ENCODE data around the gene ZNF784.
"Not testable (repeated sequence)": the region's sequence is repeated elsewhere in the genome, so short reads cannot be mapped to it uniquely, and the experiment has no call there.

The ZNF784 gene

DNA sequence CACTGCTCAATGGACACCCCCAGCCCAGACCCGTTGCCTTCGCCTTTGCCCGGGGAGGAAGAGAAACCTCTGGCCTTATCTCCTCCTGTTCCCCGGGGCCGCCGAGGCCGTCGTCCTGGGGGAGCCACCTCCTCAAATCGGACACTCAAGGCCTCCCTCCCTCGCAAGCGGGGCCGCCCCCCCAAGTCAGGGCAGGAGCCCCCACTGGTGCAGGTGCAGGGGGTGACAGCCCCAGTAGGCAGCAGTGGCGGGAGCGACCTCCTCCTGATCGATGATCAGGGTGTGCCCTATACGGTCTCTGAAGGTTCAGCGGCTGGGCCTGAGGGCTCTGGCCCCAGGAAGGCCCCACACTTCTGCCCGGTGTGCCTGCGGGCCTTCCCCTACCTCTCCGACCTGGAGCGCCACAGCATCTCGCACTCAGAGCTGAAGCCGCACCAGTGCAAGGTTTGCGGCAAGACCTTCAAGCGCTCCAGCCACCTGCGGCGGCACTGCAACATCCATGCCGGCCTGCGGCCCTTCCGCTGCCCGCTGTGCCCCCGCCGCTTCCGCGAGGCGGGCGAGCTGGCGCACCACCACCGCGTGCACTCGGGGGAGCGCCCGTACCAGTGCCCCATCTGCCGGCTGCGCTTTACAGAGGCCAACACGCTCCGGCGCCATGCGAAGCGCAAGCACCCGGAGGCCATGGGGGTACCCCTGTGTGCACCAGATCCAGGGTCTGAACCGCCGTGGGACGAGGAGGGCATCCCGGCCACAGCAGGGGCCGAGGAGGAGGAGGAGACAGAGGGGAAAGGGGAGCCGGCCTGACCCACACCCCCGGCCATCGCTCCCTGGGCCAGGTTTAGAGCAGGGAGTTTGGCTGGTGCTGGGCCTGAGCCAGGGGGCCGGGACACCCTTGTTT, 22.0 kb downstream of the ZNF784 start:
- DNase-seq (ENCODE audit: low spot score), result no peak

DNA sequence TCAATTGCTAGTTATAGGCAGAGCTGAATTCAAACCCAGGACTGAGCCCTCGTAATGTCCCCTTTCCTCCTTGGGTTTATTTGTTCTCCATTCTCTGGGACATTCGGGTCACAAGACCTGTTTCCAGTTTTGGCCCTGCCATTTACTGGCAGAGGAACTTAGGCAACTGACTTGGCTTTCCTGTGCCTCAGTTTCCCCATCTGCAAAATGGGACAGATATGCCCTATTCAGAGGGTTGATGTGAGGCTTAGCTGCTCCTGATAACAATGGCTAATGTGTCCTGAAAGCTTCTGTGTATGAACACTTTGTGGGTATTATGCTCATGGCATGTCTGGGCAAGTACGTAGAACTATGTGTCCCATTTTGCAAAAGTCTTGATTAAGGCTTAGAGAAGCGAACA, 23.3 kb downstream of the ZNF784 start:
- DNase-seq (ENCODE audit: low spot score), result no peak

DNA sequence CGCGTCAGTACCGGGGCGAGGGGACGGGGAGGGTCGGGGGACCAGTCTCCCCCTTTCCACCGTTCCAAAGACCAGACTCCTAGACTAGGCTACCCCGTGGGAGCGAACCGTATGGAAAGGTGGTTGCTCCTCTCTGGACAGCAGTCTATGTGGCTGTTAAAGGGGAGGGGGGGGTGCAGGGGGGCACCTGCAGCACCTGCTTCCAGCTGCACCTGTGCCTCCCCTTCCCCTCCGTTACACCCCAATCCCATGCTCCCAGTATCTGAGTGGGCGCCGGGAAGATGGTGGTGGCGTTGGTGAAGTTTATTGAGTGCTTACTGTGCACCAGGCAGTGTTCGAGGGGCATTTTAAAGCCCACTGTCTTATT, 23.7 kb downstream of the ZNF784 start:
- DNase-seq (ENCODE audit: low spot score), result no peak

GRCh38 chr19:55599842-55600661, 24.3 kb downstream of the ZNF784 start, which contains the start of gene ZNF524:
Gene ZNF524, plus strand, starts transcription at chr19:55600288. Its CDS starts 1,825 bp downstream, at chr19:55602113.
- peak; percentile 79 for DNase-seq (ENCODE audit: low spot score)

GRCh38 chr19:55599468-55599841, 24.9 kb downstream of the ZNF784 start, which contains the start of gene FIZ1:
Gene FIZ1, minus strand, starts transcription at chr19:55599517. Its CDS starts 1,652 bp downstream, at chr19:55597865.
- peak; percentile 92 for DNase-seq (ENCODE audit: low spot score)

GRCh38 chr19:55598719-55599467, 25.5 kb downstream of the ZNF784 start:
- DNase-seq (ENCODE audit: low spot score), result peak; percentile 90

GRCh38 chr19:55598034-55598433, 26.3 kb downstream of the ZNF784 start:
- no peak for DNase-seq (ENCODE audit: low spot score)

DNA sequence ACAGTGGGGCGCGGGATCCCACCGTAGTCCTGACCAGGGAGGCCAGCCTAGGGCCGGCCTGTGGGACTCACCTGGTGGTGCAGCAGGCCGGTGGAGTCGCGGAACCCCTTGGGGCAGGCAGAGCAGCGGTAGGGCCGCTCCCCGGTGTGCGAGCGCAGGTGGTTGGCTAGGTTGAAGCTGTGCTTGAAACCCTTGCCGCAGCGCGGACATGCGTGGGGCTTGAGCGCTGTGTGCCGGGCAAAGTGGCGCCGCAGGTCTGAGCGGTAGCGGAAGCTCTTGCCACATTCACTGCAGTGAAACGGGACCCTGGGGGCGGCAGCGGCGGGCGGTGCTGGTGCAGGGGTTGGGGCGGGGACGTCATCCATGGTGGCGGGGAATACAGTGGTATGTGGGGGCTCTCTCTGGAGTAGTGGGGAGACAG, 26.9 kb downstream of the ZNF784 start:
- DNase-seq (ENCODE audit: low spot score), result no peak

- DNase-seq (ENCODE audit: low spot score), result no peak
Observed at GRCh38 chr19:55596304-55596703, 28.1 kb downstream of the ZNF784 start.

DNA sequence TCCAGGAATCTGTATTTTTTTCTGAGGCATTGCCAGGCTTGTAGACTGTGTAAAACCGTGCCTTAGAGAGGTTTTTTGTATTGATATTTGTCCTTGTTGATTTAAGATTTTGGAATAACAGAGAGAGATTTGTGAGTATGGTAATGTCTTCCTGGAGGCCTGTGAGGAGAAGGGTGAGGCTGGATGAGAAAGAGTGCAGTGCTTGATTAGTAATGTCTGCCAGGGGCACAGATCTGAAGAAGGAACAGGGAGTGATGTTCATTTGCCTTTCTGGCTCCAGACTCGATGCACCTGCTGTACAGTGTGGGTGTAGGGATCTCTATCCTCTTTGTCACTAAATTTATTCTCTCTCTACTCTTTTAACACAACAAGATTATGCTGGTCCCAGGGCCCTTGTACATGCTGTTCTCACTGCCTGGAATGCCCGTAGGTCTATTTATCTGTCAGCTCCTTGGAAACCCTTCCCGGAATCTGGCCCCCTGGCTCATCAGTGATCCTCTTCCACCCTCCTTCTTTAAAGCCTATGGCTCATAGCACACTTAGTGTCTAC, 29.3 kb downstream of the ZNF784 start:
- no peak for DNase-seq (ENCODE audit: low spot score)

GRCh38 chr19:55593096-55593772, 31.1 kb downstream of the ZNF784 start:
- DNase-seq (ENCODE audit: low spot score), result no peak

- no peak for DNase-seq (ENCODE audit: low spot score)
Observed at GRCh38 chr19:55592391-55593090, 31.8 kb downstream of the ZNF784 start.

DNA sequence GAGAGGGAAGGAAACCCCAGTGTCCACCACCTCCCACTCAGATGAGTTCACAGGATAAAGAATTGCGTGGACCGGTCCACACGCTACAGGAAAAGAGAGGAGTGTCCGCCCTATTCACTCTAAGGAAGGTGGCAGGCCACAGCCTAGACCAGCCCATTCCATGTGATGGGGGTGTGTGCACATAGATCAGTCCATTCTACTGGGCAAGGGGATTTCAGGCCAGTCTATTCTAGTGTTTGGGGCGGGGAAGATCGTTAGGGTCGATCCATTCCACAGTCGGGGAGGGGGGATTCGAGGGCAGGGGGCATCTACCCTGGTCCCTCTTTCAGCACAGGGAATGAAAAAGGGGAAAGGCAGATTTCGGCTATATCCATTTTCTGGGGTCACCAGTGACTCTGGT, 32.8 kb downstream of the ZNF784 start:
- DNase-seq (ENCODE audit: low spot score), result no peak

DNA sequence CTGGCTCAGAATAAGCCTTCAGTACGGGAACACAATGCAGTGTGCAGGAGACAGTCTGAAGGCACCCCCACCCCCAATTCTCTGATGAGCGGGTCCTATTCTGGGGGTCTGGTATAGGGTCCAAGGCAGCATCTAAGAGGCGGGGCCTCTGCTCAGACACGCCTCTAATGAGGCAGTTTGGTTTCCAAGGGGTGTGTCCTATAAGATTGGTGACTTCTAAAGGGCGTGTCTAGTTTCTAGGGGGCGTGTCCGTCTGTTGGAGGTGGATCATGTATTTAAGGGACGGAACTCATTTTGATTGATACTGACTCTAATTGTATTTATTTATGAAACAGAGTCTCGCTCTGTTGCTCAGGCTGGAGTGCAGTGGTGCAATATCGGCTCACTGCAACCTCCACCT, 33.7 kb downstream of the ZNF784 start:
- no peak for DNase-seq (ENCODE audit: low spot score)

DNA sequence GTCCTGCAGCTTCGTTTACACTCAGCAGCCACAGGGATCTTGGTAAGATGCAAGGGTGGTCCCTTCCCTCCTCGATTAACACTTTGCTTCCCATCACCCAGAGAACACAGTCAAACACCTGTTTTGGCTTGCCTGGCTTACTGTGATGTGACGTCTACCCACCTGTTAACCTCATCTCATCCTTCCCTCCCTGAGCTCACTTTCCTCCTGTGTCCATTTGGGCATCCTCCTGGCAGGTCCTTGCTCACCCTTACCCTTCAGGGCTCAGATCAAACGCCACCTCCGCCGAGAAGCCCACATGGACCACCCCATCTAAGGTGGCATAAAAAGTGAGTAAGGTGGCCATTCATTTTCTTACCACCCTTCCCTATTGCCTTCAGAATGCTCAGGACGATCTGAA, 34.3 kb downstream of the ZNF784 start:
- no peak for DNase-seq (ENCODE audit: low spot score)

DNA sequence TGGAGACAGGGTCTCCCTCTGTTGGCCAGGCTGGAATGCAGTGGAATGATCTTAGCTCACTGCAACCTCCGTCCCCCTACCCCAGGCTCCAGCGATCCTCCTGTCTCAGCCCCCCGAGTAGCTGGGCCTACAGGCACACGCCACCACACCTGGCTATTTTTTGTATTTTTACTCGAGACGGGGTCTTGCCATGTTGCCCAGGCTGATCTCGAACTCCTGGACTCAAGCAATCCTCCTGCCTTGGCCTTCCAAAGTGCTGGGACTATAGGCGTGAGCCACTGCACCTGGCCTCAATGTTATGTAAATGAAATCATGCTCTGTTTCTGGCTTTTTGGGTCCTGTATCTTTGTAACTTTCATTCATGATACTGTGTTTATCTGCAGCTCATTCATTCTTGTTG, 35.6 kb downstream of the ZNF784 start:
- no peak for DNase-seq (ENCODE audit: low spot score)

DNA sequence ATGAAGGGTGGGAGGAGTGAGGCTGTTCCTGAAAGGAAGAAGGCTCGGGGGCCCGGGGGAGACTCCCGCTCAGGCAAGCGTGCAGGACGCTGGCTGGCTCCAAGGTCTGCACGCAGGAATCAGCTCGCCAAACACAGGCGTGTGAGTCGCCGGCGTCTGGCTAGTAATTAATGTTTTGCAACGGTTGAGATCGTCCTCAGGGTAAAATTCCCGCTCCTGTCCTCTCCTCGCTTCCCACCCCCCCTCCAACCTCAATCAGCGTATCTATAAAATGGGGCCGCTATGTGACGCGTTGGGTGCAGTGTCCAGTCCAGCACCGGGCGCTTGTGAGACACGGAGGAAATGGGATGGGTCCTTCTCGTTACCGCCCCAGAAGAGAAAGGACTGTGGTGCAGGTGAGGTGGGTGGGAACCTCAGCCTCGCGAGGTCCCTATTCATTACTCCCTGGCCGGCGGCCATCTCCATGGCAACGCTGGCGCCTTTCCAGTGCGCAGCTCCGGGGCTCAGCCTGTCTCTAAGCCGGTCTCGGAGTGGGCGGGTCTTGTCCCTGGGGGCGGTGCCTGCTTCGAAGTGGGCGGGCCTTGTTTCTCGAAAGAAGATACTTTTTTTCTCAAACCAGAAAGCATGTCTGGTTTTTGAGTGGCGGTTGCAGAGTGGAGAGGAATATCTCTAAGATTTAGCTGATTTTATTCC, 37.2 kb downstream of the ZNF784 start:
- peak; percentile 98 for DNase-seq (ENCODE audit: low spot score)

DNA sequence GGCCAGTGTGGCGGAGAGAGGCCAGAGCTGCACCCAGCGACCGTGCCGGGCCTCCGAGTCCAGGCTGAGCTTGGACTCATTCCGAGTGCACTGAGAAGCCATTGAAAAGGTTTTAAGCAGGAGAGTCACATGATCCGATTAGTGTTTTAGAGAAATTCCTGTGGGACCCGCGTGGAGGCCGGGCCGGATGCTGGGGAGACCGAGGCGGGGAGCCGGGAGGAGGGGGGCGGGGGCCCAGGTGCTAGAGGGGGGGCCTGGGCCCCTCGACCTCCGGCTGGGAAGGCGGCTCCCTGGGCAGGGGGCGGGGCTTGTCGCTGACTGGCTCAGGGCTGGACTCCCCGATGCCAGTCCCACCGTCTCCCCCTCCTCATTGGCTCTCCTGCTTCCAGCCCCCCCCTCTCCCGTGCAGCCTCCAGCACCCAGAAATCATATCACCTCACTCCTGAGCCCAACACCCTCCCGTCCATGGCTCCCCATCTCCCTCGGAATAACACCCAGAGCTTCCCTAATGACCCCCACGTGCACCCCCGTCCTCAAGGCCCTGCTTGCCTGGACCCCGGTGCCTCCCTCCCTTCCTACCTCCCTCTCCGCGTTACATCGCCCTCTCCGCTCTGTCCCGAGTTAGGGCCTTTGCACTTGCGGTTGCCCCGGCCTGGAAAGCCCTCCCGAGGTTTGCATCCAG, 38.6 kb downstream of the ZNF784 start:
- peak; percentile 82 for DNase-seq (ENCODE audit: low spot score)

DNA sequence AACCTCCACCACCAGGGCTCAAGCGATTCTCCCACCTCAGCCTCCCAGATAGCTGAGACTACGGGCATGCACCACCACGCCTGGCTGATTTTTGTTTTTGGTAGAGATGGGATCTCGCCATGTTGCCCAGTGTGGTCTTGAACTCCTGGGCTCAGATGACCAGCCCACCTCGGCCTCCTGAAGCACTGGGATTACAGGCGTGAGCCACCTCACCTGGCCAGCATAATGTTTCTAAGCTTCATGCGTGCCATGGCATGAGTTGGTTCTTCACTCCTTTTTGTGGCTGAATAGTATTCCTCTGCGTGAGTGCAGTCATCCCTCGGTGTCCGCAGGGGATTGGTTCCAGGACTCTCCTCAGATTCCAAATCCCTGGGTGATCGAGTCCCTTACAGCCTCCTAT, 39.5 kb downstream of the ZNF784 start:
- no peak for DNase-seq (ENCODE audit: low spot score)

DNA sequence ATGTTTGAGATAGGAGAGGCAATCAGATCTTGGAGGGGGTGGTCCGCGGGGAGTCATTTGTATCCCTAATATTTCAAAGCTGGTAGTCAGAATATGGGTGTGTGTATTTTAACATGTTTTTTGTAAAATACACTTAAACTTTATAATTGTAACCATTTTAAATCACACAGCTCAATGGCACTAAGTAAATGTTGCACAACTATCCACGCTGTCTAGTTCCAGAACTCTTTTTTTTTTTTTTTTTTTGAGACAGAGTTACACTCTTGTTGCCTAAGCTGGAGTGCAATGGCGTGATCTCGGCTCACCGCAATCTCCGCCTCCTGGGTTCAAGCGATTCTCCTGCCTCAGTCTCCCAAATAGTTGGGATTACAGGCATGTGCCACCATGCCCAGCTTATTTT, 40.5 kb downstream of the ZNF784 start:
- not testable (repeated sequence) for DNase-seq (ENCODE audit: low spot score)

Measured in HuH-7 (cell line).